ENCODE results near the gene NPHP4.

GRCh38 chr1:5843521-5844096 lies 148.6 kb downstream of the NPHP4 start:
- no peak for TF ChIP-seq POLR2A (IDR thresholded peaks at IDR 0.05)
- TF ChIP-seq, protein P1, sequence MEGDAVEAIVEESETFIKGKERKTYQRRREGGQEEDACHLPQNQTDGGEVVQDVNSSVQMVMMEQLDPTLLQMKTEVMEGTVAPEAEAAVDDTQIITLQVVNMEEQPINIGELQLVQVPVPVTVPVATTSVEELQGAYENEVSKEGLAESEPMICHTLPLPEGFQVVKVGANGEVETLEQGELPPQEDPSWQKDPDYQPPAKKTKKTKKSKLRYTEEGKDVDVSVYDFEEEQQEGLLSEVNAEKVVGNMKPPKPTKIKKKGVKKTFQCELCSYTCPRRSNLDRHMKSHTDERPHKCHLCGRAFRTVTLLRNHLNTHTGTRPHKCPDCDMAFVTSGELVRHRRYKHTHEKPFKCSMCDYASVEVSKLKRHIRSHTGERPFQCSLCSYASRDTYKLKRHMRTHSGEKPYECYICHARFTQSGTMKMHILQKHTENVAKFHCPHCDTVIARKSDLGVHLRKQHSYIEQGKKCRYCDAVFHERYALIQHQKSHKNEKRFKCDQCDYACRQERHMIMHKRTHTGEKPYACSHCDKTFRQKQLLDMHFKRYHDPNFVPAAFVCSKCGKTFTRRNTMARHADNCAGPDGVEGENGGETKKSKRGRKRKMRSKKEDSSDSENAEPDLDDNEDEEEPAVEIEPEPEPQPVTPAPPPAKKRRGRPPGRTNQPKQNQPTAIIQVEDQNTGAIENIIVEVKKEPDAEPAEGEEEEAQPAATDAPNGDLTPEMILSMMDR (IDR thresholded peaks at IDR 0.05) = no peak
